HG02943 (cell line): ENCODE data around the gene KRTAP16-1.
A peak's percentile ranks its signal among the peaks of the same experiment; 100 is the strongest.
"Not testable (repeated sequence)": the region's sequence is repeated elsewhere in the genome, so short reads cannot be mapped to it uniquely, and the experiment has no call there.

ENCODE experiments used
- ATAC-seq: cut with Tn5 transposase; IDR thresholded peaks from one replicate; pipeline ENCODE4 v1.9.1; 2021; ENCODE audit warnings: mild to moderate bottlenecking, low read depth, moderate library complexity; ENCODE audit not compliant: unreplicated experiment

KRTAP16-1 gene

DNA sequence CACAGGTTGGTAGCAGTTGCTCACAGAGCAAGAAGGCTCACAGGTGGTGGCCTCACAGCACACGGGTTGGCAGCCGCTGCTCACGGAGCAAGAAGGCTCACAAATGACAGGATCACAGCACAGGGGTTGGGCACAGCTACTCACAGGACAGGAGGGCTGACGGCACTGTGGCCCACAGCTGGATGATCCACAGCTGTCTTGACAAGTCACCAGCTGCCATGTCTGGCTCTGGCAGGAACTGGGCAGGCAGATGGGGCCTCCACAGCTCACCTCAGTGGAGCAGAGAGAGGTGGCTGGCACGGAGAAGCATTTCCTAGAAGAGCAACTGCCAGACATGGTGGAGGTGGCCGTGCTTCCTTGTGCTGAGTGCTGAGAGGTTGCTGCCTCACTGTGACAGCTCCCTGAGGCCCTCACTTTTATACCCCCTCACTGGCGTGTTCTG, at the start of gene KRTAP16-1:
Gene KRTAP16-1 (minus strand): TSS at position 392 of the 442 bp plus-strand sequence. CDS start 56 bp downstream, at position 336.
- ATAC-seq = peak; percentile 31

DNA sequence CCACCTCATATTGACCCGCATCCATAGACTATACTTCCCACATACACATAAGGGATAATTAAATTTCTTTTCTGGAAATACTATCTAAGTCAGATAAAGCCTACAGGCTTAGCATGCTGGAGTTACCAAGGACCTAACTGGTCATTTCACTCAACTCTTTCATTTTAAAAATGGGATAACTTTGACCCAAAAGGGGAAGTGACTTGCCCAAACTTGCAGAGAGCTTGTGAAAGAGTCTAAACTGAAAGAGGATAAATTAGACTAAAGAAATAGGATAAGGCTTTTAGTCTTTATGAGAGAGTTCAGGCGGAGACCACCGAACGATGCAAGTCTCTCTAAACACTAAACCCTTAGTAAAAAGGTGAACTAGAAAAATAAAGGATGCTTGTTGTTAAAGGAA, 45.4 kb upstream of the KRTAP16-1 start:
- ATAC-seq = no peak

DNA sequence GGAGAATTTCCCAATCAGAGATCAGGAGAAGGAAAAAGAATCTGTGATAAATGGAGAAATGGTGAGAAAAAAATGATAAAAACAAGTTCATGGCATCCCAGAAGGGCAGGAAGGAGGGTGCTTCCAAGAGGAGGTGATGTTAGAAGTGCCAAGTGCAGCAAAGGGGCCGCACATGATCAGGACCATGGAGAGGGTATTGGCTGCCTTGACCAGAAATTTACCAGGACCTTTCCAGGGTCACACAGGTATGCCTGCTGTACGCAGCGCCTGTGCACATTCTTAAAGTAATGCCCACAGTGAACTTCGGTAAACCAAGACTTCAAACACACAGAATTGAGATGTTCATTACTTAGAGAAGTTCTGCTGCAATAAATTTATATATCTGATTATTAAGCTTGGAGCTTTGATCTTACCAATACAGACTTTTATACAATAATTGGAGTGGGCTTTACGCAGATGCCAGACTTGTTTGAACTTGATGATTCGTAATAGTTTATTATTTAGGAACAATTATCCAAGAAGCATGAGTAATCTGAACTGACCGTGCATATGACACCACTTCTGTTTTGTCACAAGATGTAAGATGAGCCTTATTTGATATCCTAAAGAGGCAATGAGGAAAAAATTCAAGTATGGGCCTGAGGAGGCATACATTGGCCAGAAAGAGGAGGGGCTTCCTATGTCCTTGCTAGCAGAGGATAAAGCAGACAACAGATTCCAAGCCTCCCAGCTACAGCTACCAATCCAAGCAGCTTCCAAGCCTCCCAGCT, 43.7 kb upstream of the KRTAP16-1 start:
- no peak for ATAC-seq

GRCh38 chr17:41351177-41351576, 42.1 kb upstream of the KRTAP16-1 start:
- ATAC-seq = no peak

- ATAC-seq = not testable (repeated sequence)
These were observed 41.3 kb upstream of the KRTAP16-1 start, which contains the start of gene KRT33A for GRCh38 chr17:41350381-41350878. KRT33A (minus strand) TSS chr17:41350828; CDS start chr17:41350767, 61 bp downstream.

DNA sequence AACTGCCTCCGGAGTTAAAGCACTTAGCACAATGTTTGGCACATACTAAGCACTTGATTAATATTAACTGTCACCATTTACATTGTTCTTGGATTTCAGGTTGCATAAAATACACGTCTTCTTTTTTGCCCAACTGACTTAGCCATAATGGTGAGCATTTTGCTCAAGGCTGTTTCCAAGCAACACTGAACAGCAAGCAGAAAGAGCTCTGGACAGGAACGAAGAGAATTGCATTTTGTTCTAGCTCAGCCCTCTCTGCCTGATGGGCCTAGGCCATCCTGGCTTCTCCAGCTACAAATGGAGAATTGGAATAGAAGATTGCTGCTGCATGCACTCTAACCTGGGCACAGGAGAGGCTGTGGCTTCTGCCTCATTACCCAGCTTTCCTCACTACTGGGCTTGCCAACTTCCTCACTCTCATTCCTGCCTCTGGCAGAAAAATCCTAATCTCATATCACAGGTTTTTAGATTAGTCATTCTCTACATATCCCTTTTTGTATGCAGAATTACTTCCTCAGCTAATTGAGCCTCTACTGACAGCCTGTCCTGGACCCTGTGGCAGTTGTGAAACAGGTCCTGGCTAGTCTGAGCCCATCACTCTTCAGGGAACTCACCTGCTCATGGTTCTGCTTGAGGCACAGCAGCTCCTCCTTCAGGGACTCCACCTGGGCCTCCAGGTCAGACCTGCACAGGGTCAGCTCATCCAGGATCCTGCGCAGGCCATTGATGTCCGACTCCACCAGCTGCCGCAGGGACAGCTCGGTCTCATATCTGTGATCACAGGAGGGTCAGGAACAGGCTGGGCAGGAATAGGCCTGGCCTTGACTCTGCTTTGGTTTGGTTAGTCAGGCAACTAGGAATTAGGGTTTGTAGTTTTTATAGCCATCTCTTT, 39.0 kb upstream of the KRTAP16-1 start:
- no peak for ATAC-seq

DNA sequence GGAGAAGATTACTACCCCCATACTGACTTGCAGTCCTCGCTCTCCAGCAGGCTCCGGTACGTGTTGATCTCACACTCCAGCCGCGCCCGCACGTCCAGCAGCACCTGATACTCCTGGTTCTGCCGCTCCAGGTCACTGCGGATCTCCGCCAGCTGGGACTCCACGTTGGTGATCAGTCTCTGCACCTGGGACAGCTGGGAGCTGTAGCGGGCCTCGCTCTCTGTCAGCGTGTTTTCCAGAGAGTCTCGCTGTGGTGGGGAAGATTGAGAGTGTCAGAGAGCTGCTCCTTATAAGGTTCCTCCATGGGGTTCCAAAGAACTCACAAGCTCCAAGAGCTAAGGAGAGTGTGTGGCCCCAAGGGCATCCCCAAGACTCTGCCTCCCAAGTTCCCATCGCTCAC, 37.3 kb upstream of the KRTAP16-1 start:
- not testable (repeated sequence) for ATAC-seq

GRCh38 chr17:41345992-41346391, 36.9 kb upstream of the KRTAP16-1 start:
- no peak for ATAC-seq

- ATAC-seq = no peak
These were observed 33.9 kb upstream of the KRTAP16-1 start for GRCh38 chr17:41343029-41343428.

DNA sequence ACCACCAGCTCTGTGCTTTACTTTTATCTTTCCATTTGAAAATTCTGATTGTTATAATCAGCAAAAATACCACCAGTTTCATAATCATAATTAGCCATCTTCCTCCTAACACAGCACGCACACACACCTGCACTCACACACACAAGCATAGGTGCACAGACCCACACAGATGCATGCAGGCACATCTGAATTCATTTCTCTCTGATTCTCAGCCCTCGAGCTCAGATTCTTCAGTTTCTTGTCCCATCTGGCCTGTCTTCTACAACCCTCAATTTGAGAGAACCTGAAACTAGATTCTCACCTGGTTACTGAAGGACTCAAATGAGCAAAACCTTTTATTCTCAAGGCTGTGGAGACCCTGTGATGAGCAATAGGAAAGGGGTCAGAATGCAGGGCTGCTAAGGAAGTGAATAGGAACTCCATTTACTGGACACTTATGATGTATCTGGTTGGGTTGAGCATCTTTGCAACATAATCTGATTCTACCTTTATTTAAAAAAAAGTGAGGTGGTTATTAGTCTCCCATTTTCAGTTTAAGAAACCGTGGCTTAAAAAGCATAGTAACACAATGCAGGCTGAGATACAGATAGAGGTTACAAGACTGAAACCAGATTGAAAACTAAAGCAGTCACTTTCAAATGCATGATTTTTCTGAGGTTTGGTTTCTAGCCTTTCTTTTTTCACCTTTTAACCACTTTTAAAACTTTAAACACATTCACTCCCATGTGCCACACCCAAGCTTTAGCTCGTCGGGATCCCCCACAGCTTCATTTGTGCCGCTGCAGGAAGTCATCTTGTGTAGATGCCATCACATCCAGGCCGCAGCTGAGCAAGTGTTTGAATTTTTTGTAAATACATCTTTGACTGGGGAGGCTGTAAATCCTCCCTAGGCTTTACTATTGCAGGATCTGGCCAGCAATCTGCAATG, 32.1 kb upstream of the KRTAP16-1 start:
- ATAC-seq = no peak

- no peak for ATAC-seq
These were observed 31.4 kb upstream of the KRTAP16-1 start for GRCh38 chr17:41340494-41340893.

- ATAC-seq = no peak
These were observed 30.6 kb upstream of the KRTAP16-1 start for GRCh38 chr17:41339571-41340172.

- ATAC-seq = no peak
These were observed 29.9 kb upstream of the KRTAP16-1 start for GRCh38 chr17:41338961-41339485.

DNA sequence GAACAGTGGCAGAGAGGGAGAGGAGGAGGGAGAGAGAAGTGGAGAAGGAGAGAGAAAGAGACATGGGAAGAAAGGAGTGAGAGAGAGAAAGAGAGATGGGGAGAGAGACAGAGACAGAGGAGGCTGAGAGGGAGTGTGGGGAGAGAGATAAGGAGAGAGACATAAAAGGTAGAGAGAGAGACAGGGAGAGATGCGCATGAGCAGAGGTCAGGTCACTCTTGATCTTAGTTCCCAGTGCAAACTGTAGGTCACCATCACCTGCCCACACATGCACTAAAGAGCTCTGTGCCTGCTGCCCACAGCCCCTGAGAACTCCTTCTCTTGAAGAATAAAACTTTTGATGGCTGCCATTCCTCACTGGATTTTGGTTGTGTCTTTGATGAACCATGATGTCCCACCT, 26.6 kb upstream of the KRTAP16-1 start:
- ATAC-seq = no peak

DNA sequence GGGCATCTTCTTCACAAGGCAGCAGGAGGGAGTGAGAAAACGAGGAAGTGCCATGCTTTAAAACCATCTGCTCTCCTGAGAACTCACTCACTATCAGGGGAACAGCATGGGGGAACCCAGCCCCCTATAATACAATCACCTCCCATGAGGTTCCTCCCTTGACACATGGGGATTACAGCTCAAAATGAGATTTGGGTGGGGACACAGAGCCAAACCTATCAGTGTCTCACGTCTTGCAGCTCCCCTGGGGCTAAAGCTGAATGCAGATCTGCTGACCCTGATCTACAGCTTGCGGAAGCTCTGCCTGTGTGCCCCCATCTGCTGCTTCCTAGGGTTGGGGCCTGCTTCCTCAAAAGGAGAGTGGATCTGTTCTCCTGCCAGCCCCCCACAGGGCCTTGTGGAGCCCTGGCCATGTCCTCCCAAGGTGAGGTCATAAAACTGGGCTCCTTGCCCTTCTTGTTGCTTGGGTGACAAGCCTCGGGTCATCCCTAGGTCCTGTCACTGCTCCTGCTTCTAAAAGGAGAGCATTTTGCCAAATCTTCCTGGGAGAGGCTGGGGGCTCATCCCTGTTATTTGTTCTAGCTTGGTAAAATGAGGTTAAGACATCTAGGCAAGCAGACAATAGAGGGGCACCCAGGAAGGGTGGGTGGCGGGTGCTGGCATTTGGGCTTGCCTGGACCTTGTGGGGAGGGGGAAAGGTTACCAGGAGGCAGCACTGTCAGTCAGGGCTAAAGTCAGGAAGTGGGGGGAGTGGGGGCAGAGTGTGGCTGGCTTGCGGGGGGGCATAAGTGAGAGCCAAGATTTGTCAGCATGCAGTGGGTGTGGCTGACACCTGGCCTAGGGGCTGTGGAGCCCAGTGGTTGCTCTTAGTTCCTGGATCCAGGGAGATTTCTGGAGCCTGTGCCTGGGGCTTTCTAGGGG, 25.5 kb upstream of the KRTAP16-1 start:
- ATAC-seq = no peak

DNA sequence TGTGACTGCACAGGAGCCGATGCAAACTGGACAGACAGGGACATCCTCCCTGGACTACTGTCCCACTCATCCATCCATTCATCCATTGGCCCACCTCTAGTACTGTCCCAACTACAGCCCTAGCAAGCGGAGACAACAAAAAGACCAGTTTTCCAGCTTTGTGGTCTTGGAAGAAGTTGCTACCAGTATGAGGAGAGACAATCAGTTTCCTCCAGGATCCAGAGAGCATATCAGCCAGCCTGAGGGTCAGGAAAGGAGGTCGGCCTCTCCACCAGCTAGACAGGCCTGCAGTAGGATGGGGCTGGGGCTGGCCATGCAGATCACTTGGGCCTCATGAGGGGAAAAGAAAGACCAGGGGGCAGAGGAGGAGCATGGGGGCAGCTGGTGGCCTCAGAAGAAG, 24.7 kb upstream of the KRTAP16-1 start:
- no peak for ATAC-seq

- no peak for ATAC-seq
These were observed 24.0 kb upstream of the KRTAP16-1 start for GRCh38 chr17:41333098-41333497.

GRCh38 chr17:41332239-41332638, 23.1 kb upstream of the KRTAP16-1 start:
- no peak for ATAC-seq
